HepG2 (cell line): Measurements from ENCODE around the gene NELFB. TPM values are rescaled to one million over a fixed set of nuclear protein-coding genes. Genes with fewer than 3 reads are reported as not detected.

ENCODE experiments used
- AKAP8 ChIP-seq: sonication (generic); formaldehyde crosslinking; IDR thresholded peaks from 2 replicates; pipeline ENCODE4 v1.5.1; 2020; ENCODE audit warnings: mild to moderate bottlenecking, missing genetic modification reagents
- FOSL1 ChIP-seq: sonication (generic); formaldehyde crosslinking; IDR thresholded peaks from 2 replicates; pipeline ENCODE4 v1.9.0; 2021; ENCODE audit warnings: missing genetic modification reagents, borderline replicate concordance
- JUND ChIP-seq: sonication (generic); formaldehyde crosslinking; IDR thresholded peaks from 2 replicates; pipeline ENCODE4 v1.8.0; 2022; ENCODE audit warnings: mild to moderate bottlenecking, missing genetic modification reagents
- MAZ ChIP-seq, 2 experiments: sonication (generic) in 1 of 2; formaldehyde crosslinking in 1 of 2; IDR thresholded peaks; 2 replicates each; pipeline versions ENCODE4 v1.5.0 to v1.6.1; 2012 to 2020; ENCODE audit warnings: low read depth in 2 of 2, mild to moderate bottlenecking in 2 of 2, borderline replicate concordance in 1 of 2, improper control_type of control experiment in 1 of 2, low read length in 1 of 2, missing genetic modification reagents in 1 of 2, moderate library complexity in 1 of 2
- PAF1 ChIP-seq: IDR thresholded peaks from 2 replicates; pipeline ENCODE4 v1.6.1; 2016; ENCODE audit warnings: missing genetic modification reagents, missing compliant biosample characterization
- PCBP1 ChIP-seq: fragments of 200-400 bp; formaldehyde crosslinking; IDR thresholded peaks from 2 replicates; pipeline ENCODE4 v1.6.1; 2017; ENCODE audit warnings: mild to moderate bottlenecking, low read depth, low read length, borderline replicate concordance
- RARA ChIP-seq: IDR thresholded peaks from 2 replicates; pipeline ENCODE4 v1.6.1; 2016; ENCODE audit warnings: missing genetic modification reagents, missing compliant biosample characterization
- RELA ChIP-seq: sonication (generic); formaldehyde crosslinking; IDR thresholded peaks from 2 replicates; pipeline ENCODE4 v1.4.0; 2020; ENCODE audit warnings: missing genetic modification reagents
- SAP130 ChIP-seq: IDR thresholded peaks from 2 replicates; pipeline ENCODE4 v1.6.1; 2016; ENCODE audit warnings: low read depth
- SRSF4 ChIP-seq: fragments of 200-400 bp; formaldehyde crosslinking; IDR thresholded peaks from one replicate; pipeline ENCODE4 v1.6.1; 2018; ENCODE audit warnings: mild to moderate bottlenecking, low read depth, low read length, moderate library complexity; ENCODE audit not compliant: poor library complexity, severe bottlenecking
- ZNF17 ChIP-seq: sonication (generic); formaldehyde crosslinking; IDR thresholded peaks from 2 replicates; pipeline ENCODE4 v1.5.0; 2020; ENCODE audit warnings: mild to moderate bottlenecking, missing genetic modification reagents
- ZNF343 ChIP-seq: sonication (generic); formaldehyde crosslinking; IDR thresholded peaks from 2 replicates; pipeline ENCODE4 v1.4.0; 2020; ENCODE audit warnings: mild to moderate bottlenecking, missing genetic modification reagents
- ZNF619 ChIP-seq: sonication (generic); formaldehyde crosslinking; IDR thresholded peaks from 2 replicates; pipeline ENCODE4 v1.4.0; 2020; ENCODE audit warnings: mild to moderate bottlenecking, missing genetic modification reagents
- ZNF737 ChIP-seq: sonication (generic); formaldehyde crosslinking; IDR thresholded peaks from 2 replicates; pipeline ENCODE4 v1.5.0; 2020; ENCODE audit warnings: missing genetic modification reagents, mild to moderate bottlenecking, borderline replicate concordance
- ZNF761 ChIP-seq: sonication (generic); formaldehyde crosslinking; conservative IDR thresholded peaks from 2 replicates; pipeline ENCODE4 v1.4.0; 2020; ENCODE audit warnings: mild to moderate bottlenecking, missing genetic modification reagents
- ZNF792 ChIP-seq: IDR thresholded peaks from 2 replicates; pipeline ENCODE4 v1.6.1; 2016
- polyA plus RNA-seq, 8 experiments: library from polyadenylated mRNA; depleted of rRNA in 3 of 8; stranded (reverse) in 7 of 8; unstranded in 1 of 8; fragments of >200 nt; fragmentation: Illumina TruSeq in 4 of 8; extraction: Trizol in 4 of 8; gene quantifications; 2 replicates each; pipeline versions ENCODE4 v1.2.1 to v1.2.3, GENCODE V29; 2011 to 2016; ENCODE audit warnings: low read depth in 4 of 8, missing spikeins in 1 of 8, mixed read lengths in 1 of 8; ENCODE audit not compliant: insufficient read depth in 1 of 8
- total RNA-seq, 5 experiments: library from RNA; depleted of rRNA; stranded (reverse); fragments of >200 nt; fragmentation: Illumina TruSeq; extraction: Trizol; gene quantifications; 2 replicates each; pipeline ENCODE4 v1.2.3, GENCODE V29; 2016; ENCODE audit warnings: low read depth in 1 of 5
- TF ChIP-seq, protein P1 (sequence below): sonication (generic); formaldehyde crosslinking; IDR thresholded peaks from 2 replicates; pipeline ENCODE4 v1.4.0; 2020; ENCODE audit warnings: mild to moderate bottlenecking, missing genetic modification reagents
- TF ChIP-seq, protein P2 (sequence below): sonication (generic); formaldehyde crosslinking; IDR thresholded peaks from 2 replicates; pipeline ENCODE4 v1.5.0; 2020; ENCODE audit warnings: missing genetic modification reagents, mild to moderate bottlenecking, borderline replicate concordance
- TF ChIP-seq, protein P3 (sequence below): sonication (generic); formaldehyde crosslinking; IDR thresholded peaks from 2 replicates; pipeline ENCODE4 v1.5.1; 2020; ENCODE audit warnings: mild to moderate bottlenecking, missing genetic modification reagents, moderate library complexity
- TF ChIP-seq, protein P4 (sequence below): sonication (generic); formaldehyde crosslinking; IDR thresholded peaks from 2 replicates; pipeline ENCODE4 v1.4.0; 2020; ENCODE audit warnings: missing genetic modification reagents

The NELFB gene
- total and polyA plus RNA-seq, 2 of the 13 experiments (the other 11 are each of a cell fraction or from before 2014, with no cell fraction given): 26.5 to 45.8 TPM

DNA sequence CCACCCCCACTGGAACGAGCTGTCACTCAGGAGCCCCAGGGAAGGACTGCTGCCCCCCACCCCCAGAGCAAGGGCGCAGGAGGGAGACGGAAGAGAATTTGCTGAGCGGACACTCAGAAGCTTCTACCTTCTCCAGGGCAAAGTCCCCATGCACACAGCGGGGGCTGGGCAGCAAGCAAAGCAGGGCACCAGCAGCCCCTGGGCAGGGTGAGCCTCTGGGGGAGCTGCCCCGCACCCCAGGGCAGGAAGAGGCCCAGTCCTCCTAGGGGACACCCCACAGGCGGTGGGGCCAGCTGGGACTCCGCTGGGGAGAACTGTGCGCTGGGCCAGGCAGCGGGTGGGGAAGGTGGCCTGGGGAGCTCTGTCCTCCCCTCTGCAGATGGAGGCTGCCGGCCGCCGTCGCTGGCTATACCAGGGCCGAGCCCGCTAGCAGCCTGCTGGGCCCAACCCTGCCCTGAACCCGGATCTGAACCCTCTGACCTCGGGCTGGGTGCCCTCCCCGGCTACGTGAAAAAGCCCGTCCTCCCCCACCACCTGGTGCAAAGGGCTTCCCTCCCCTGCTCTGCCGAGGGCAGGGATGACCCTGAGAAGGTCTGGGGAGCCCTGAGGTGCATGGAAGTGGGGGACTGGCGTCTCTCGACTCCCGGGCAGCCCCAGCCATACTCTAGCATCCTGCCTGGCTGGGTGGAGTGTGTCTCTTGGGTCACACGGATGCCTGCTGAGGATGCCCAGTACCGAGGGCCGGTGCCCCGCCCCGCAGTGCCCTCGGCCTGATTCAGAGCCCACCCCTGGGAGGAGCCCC, 25.0 kb upstream of the NELFB start (continued):
- TF ChIP-seq MAZ (IDR thresholded peaks at IDR 0.05; ENCODE audit: borderline replicate concordance, low read depth, low read length) (no peak), MAZ (CRISPR knock-in tag; IDR thresholded peaks at IDR 0.05; ENCODE audit: low read depth) (peak; percentile 47; the same call in 1 of the 2 replicates), ZNF737 (CRISPR knock-in tag) (no peak), AKAP8 (CRISPR knock-in tag) (peak; percentile 100), RELA (0 out of 2 replicates have a peak, but pooled peaks have one; percentile 33), JUND (CRISPR knock-in tag) (peak; percentile 13; the same call in 1 of the 2 replicates), ZNF17 (CRISPR knock-in tag) (no peak), ZNF619 (peak; percentile 71; the same call in 1 of the 2 replicates), PCBP1 (peak; percentile 88; the same call in 1 of the 2 replicates), ZNF343 (CRISPR knock-in tag) (no peak; the same call in 1 of the 2 replicates), ZNF761 (CRISPR knock-in tag) (0 out of 2 replicates have a peak, but pooled peaks have one; percentile 35), SRSF4 (no peak), RARA (CRISPR knock-in tag) (peak; percentile 74), PAF1 (CRISPR knock-in tag) (0 out of 2 replicates have a peak, but pooled peaks have one; percentile 18), FOSL1 (CRISPR knock-in tag) (no peak), ZNF792 (CRISPR knock-in tag) (no peak), SAP130 (CRISPR knock-in tag) (peak; percentile 77)
- TF ChIP-seq, protein P1, sequence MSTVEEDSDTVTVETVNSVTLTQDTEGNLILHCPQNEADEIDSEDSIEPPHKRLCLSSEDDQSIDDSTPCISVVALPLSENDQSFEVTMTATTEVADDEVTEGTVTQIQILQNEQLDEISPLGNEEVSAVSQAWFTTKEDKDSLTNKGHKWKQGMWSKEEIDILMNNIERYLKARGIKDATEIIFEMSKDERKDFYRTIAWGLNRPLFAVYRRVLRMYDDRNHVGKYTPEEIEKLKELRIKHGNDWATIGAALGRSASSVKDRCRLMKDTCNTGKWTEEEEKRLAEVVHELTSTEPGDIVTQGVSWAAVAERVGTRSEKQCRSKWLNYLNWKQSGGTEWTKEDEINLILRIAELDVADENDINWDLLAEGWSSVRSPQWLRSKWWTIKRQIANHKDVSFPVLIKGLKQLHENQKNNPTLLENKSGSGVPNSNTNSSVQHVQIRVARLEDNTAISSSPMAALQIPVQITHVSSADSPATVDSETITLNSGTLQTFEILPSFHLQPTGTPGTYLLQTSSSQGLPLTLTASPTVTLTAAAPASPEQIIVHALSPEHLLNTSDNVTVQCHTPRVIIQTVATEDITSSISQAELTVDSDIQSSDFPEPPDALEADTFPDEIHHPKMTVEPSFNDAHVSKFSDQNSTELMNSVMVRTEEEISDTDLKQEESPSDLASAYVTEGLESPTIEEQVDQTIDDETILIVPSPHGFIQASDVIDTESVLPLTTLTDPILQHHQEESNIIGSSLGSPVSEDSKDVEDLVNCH (CRISPR knock-in tag): 0 out of 2 replicates have a peak, but pooled peaks have one; percentile 69
- TF ChIP-seq, protein P2, sequence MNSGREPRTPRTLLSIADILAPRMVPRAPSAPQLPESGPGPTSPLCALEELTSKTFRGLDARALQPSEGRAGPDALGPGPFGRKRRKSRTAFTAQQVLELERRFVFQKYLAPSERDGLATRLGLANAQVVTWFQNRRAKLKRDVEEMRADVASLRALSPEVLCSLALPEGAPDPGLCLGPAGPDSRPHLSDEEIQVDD (CRISPR knock-in tag): no peak
- TF ChIP-seq, protein P3, sequence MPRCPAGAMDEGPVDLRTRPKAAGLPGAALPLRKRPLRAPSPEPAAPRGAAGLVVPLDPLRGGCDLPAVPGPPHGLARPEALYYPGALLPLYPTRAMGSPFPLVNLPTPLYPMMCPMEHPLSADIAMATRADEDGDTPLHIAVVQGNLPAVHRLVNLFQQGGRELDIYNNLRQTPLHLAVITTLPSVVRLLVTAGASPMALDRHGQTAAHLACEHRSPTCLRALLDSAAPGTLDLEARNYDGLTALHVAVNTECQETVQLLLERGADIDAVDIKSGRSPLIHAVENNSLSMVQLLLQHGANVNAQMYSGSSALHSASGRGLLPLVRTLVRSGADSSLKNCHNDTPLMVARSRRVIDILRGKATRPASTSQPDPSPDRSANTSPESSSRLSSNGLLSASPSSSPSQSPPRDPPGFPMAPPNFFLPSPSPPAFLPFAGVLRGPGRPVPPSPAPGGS (CRISPR knock-in tag): peak; percentile 58; the same call in 1 of the 2 replicates
- TF ChIP-seq, protein P4, sequence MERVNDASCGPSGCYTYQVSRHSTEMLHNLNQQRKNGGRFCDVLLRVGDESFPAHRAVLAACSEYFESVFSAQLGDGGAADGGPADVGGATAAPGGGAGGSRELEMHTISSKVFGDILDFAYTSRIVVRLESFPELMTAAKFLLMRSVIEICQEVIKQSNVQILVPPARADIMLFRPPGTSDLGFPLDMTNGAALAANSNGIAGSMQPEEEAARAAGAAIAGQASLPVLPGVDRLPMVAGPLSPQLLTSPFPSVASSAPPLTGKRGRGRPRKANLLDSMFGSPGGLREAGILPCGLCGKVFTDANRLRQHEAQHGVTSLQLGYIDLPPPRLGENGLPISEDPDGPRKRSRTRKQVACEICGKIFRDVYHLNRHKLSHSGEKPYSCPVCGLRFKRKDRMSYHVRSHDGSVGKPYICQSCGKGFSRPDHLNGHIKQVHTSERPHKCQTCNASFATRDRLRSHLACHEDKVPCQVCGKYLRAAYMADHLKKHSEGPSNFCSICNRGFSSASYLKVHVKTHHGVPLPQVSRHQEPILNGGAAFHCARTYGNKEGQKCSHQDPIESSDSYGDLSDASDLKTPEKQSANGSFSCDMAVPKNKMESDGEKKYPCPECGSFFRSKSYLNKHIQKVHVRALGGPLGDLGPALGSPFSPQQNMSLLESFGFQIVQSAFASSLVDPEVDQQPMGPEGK (CRISPR knock-in tag): peak; percentile 86
